ENCODE data around the gene FZR1.

DNA sequence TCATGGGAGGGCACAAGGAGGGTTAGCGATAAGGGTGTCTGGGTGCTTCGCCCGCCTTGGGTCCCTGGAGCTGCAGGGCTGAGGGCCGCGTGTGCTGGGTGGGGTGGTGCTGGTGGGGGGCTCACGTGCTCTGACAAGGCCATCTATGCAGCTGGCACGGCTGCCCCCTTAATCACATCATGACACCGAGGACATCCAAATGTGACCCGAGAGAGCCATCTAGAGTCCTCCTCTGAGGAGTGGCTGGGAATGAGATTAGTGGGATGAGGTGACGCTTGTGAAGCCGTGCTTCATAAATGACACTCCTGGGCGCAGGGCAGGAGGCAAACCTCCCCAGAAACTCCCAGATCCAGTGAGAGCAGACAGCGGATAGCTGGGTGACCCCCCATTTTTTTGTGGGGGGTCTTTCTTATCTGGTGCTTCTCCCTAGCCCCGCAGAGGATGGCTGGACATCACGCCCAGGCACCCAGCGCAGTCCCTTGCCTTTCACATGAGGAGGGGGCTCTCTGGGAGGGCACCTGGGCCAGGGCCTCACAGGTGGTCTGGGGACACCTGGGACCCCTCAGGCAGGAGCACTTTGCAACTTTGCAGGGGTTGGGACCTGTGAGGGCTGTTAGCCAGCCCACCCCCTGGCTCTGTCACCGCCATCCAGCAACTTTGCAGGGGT, 6.6 kb downstream of the FZR1 start:
- TF ChIP-seq FUS (optimal IDR thresholded peaks at IDR 0.05; ENCODE audit: low read depth, low read length), result no peak
- TF ChIP-seq, protein P1, sequence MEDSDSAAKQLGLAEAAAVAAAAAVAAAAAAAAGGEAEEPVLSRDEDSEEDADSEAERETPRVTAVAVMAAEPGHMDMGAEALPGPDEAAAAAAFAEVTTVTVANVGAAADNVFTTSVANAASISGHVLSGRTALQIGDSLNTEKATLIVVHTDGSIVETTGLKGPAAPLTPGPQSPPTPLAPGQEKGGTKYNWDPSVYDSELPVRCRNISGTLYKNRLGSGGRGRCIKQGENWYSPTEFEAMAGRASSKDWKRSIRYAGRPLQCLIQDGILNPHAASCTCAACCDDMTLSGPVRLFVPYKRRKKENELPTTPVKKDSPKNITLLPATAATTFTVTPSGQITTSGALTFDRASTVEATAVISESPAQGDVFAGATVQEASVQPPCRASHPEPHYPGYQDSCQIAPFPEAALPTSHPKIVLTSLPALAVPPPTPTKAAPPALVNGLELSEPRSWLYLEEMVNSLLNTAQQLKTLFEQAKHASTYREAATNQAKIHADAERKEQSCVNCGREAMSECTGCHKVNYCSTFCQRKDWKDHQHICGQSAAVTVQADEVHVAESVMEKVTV (CRISPR knock-in tag; IDR thresholded peaks at IDR 0.05), result no peak
- TF ChIP-seq, protein P2, sequence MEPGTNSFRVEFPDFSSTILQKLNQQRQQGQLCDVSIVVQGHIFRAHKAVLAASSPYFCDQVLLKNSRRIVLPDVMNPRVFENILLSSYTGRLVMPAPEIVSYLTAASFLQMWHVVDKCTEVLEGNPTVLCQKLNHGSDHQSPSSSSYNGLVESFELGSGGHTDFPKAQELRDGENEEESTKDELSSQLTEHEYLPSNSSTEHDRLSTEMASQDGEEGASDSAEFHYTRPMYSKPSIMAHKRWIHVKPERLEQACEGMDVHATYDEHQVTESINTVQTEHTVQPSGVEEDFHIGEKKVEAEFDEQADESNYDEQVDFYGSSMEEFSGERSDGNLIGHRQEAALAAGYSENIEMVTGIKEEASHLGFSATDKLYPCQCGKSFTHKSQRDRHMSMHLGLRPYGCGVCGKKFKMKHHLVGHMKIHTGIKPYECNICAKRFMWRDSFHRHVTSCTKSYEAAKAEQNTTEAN (CRISPR knock-in tag; IDR thresholded peaks at IDR 0.05), result no peak
- TF ChIP-seq, protein P3, sequence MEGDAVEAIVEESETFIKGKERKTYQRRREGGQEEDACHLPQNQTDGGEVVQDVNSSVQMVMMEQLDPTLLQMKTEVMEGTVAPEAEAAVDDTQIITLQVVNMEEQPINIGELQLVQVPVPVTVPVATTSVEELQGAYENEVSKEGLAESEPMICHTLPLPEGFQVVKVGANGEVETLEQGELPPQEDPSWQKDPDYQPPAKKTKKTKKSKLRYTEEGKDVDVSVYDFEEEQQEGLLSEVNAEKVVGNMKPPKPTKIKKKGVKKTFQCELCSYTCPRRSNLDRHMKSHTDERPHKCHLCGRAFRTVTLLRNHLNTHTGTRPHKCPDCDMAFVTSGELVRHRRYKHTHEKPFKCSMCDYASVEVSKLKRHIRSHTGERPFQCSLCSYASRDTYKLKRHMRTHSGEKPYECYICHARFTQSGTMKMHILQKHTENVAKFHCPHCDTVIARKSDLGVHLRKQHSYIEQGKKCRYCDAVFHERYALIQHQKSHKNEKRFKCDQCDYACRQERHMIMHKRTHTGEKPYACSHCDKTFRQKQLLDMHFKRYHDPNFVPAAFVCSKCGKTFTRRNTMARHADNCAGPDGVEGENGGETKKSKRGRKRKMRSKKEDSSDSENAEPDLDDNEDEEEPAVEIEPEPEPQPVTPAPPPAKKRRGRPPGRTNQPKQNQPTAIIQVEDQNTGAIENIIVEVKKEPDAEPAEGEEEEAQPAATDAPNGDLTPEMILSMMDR (IDR thresholded peaks at IDR 0.05 in 2 of 3, conservative IDR thresholded peaks at IDR 0.05 in 1 of 3; ENCODE audit: insufficient read depth in 2 of 3, low read depth in 1 of 3, low read length in 3 of 3), result no peak
- TF ChIP-seq RBM39 (optimal IDR thresholded peaks at IDR 0.05; ENCODE audit: low read depth, low read length), result no peak
- no peak for TF ChIP-seq ZNF644 (tag; IDR thresholded peaks at IDR 0.05; ENCODE audit: low read depth)
- TF ChIP-seq ARHGAP35 (IDR thresholded peaks at IDR 0.05; ENCODE audit: partially characterized antibody), result no peak
